Measurements from ENCODE around the gene NUMBL. TPM values are rescaled to one million over a fixed set of nuclear protein-coding genes. Genes with fewer than 3 reads are reported as not detected.
A peak's percentile ranks its signal among the peaks of the same experiment; 100 is the strongest.
"Not testable (repeated sequence)": the region's sequence is repeated elsewhere in the genome, so short reads cannot be mapped to it uniquely, and the experiment has no call there.

Gene NUMBL
- total RNA-seq: 1 to 10 TPM; 5.1 to 6.0 TPM

- ChIA-PET POLR2A (interaction anchor here (0.7 to 1.7 kb wide), 3 partner anchors 10 to 264 kb away, joined by 3 to 5 read pairs (median 3); partner anchors contain the start of genes ACTMAP and SNRPA), CTCF (interaction anchor here (1.5 kb wide), 1 partner anchor 27 kb away, joined by 5 read pairs; no protein-coding TSS in a partner anchor)
- no peak for DNase-seq
- no peak for ATAC-seq
- no peaks in the 10 kb centered on the region for H3K27me3 Mint-ChIP-seq (ENCODE audit: low read depth)
- H3K9me3 Mint-ChIP-seq (ENCODE audit: insufficient read depth): no peaks in the 10 kb centered on the region
- H3K4me3 Mint-ChIP-seq: peak within 1 kb of the TSS; percentile 85
- peaks cover 5% of the 10 kb centered on the region for H3K36me3 Mint-ChIP-seq (ENCODE audit: low read depth)
- H3K4me1 Mint-ChIP-seq (ENCODE audit: low read depth): peaks cover 2% of the 10 kb centered on the region
- H3K27ac Mint-ChIP-seq: peak within 1 kb of the TSS; percentile 90
Observed at GRCh38 chr19:40690050-40690692, at the start of gene NUMBL. Gene NUMBL (minus strand): TSS chr19:40690651. CDS start chr19:40690483, 168 bp downstream.

DNA sequence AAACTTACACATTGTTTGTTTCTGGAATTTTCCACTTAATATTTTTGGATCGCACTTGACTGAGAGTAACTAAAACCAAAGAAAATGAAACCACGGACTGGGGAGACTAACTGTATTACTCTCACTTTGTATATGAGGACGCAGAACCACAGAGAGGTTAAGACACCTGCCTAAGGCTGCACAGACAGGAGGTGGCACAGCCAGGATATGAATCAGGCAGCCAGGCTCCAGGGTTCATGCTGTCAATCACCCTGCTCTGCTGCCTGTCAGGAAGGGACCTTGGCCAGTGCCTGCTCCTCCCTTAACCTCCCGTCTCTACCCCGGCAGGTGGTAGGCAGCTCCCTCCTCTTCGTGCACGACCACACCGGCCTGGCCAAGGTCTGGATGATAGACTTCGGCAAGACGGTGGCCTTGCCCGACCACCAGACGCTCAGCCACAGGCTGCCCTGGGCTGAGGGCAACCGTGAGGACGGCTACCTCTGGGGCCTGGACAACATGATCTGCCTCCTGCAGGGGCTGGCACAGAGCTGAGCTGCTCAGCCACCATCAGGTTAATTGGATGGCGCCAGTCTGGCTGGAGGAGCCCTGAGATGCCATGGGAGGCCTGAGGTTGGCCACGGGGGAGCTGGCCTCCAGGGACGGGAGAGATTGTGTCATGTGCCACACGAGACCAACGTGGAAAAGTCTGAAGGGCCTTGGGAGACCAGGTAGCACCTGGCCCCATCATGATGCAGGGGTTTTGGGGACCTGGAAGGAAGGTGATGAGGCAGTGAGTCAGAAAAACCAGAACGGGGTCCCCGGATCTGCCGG lies 48.8 kb upstream of the NUMBL start:
- DNase-seq (no peak), ATAC-seq (no peak)
- no peaks in the 10 kb centered on the region for H3K27me3 Mint-ChIP-seq (ENCODE audit: low read depth)
- H3K4me1 Mint-ChIP-seq (ENCODE audit: low read depth): no peaks in the 10 kb centered on the region
- no peak overlapping the region for H3K4me3 Mint-ChIP-seq
- no peaks in the 10 kb centered on the region for H3K9me3 Mint-ChIP-seq (ENCODE audit: insufficient read depth)
- no peak overlapping the region for H3K27ac Mint-ChIP-seq
- POLR2A ChIA-PET: no interaction called here
- CTCF ChIA-PET: no interaction called here
- peaks cover 11% of the 10 kb centered on the region for H3K36me3 Mint-ChIP-seq (ENCODE audit: low read depth)

- Mint-ChIP-seq H3K27me3 (ENCODE audit: low read depth) (no peaks in the 10 kb centered on the region), H3K27ac (no peak overlapping the region), H3K36me3 (ENCODE audit: low read depth) (peaks cover 19% of the 10 kb centered on the region), H3K4me1 (ENCODE audit: low read depth) (no peaks in the 10 kb centered on the region), H3K4me3 (no peak overlapping the region), H3K9me3 (ENCODE audit: insufficient read depth) (no peaks in the 10 kb centered on the region)
- ChIA-PET POLR2A (no interaction called here), CTCF (no interaction called here)
- no peak for ATAC-seq
- no peak for DNase-seq
Observed at GRCh38 chr19:40737102-40737644, 46.7 kb upstream of the NUMBL start.

GRCh38 chr19:40736661-40737060 lies 46.2 kb upstream of the NUMBL start:
- H3K4me1 Mint-ChIP-seq (ENCODE audit: low read depth): no peaks in the 10 kb centered on the region
- H3K4me3 Mint-ChIP-seq: no peak overlapping the region
- ATAC-seq: no peak
- CTCF ChIA-PET: no interaction called here
- no peaks in the 10 kb centered on the region for H3K27me3 Mint-ChIP-seq (ENCODE audit: low read depth)
- H3K27ac Mint-ChIP-seq: no peak overlapping the region
- no peak for DNase-seq
- POLR2A ChIA-PET: no interaction called here
- no peaks in the 10 kb centered on the region for H3K9me3 Mint-ChIP-seq (ENCODE audit: insufficient read depth)
- H3K36me3 Mint-ChIP-seq (ENCODE audit: low read depth): peaks cover 19% of the 10 kb centered on the region

DNA sequence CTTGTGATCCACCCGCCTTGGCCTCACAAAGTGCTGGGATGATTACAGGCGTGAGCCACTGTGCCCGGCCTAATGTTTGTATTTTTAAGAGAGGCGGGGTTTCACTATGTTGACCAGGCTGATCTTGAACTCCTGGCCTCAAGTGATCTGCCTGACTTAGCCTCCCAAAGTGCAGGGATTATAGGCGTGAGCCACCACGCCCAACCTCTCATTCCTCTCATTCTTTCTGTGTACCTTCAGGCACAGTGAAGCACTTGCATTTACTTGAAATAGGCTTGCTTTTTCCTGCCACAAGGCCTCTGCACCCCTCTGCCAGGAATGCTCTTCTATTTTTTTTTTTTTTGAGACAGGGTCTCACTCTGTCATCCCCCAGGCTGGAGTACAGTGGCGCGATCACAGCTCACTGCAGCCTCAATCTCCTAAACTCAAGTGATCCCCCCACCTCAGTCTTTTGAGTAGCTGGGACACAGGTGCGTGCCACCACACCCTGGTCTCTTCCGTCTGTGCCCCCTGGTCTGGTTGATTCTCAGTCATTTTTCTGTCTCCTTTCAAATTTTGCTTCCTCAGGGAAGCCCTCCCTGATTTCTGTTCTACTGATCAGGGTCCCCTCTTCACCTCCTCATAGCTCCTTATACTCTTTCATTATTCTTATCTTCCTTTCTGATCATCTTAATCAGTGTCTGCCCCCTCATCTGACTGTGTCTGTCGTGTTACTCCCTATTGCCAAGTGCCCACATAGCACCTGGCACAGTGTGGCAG lies 44.7 kb upstream of the NUMBL start:
- CTCF ChIA-PET: no interaction called here

GRCh38 chr19:40733149-40733548 lies 42.7 kb upstream of the NUMBL start:
- POLR2A ChIA-PET: interaction anchor here (1.3 kb wide), 1 partner anchor 17 kb away, joined by 3 read pairs; the partner anchor contains the start of genes COQ8B and ITPKC
- Mint-ChIP-seq H3K4me3 (no peak overlapping the region), H3K4me1 (ENCODE audit: low read depth) (no peaks in the 10 kb centered on the region)

More for the DNA sequence above, 44.7 kb upstream of the NUMBL start:
- Mint-ChIP-seq H3K27me3 (ENCODE audit: low read depth) (no peaks in the 10 kb centered on the region), H3K9me3 (ENCODE audit: insufficient read depth) (no peaks in the 10 kb centered on the region), H3K36me3 (ENCODE audit: low read depth) (peaks cover 24% of the 10 kb centered on the region), H3K27ac (peak overlapping the region; percentile 17), H3K4me3 (no peak overlapping the region), H3K4me1 (ENCODE audit: low read depth) (no peaks in the 10 kb centered on the region)
- POLR2A ChIA-PET: no interaction called here
- ATAC-seq (no peak), DNase-seq (no peak)

GRCh38 chr19:40732304-40732703 lies 41.9 kb upstream of the NUMBL start:
- POLR2A ChIA-PET; H3K27ac Mint-ChIP-seq; H3K4me3 Mint-ChIP-seq; CTCF ChIA-PET; DNase-seq; H3K9me3 Mint-ChIP-seq (ENCODE audit: insufficient read depth); ATAC-seq; H3K4me1 Mint-ChIP-seq (ENCODE audit: low read depth); H3K27me3 Mint-ChIP-seq (ENCODE audit: low read depth): not testable (repeated sequence)
- H3K36me3 Mint-ChIP-seq (ENCODE audit: low read depth): peaks cover 20% of the 10 kb centered on the region

More at GRCh38 chr19:40733149-40733548, 42.7 kb upstream of the NUMBL start:
- CTCF ChIA-PET: interaction anchor here (1.0 to 1.8 kb wide), 3 partner anchors 9 to 65 kb away, joined by 3 to 9 read pairs (median 3); partner anchors contain the start of gene EGLN2
- no peaks in the 10 kb centered on the region for H3K27me3 Mint-ChIP-seq (ENCODE audit: low read depth)
- no peak overlapping the region for H3K27ac Mint-ChIP-seq
- DNase-seq (no peak), ATAC-seq (no peak)
- H3K9me3 Mint-ChIP-seq (ENCODE audit: insufficient read depth): no peaks in the 10 kb centered on the region
- peaks cover 21% of the 10 kb centered on the region for H3K36me3 Mint-ChIP-seq (ENCODE audit: low read depth)

GRCh38 chr19:40730065-40730464 lies 39.6 kb upstream of the NUMBL start:
- CTCF ChIA-PET: interaction anchor here (1.6 kb wide), 1 partner anchor 95 kb away, joined by 4 read pairs; no protein-coding TSS in a partner anchor
- POLR2A ChIA-PET: interaction anchor here (0.7 to 1.2 kb wide), 3 partner anchors 11 to 14 kb away, joined by 3 read pairs; partner anchors contain the start of genes COQ8B and ITPKC

DNA sequence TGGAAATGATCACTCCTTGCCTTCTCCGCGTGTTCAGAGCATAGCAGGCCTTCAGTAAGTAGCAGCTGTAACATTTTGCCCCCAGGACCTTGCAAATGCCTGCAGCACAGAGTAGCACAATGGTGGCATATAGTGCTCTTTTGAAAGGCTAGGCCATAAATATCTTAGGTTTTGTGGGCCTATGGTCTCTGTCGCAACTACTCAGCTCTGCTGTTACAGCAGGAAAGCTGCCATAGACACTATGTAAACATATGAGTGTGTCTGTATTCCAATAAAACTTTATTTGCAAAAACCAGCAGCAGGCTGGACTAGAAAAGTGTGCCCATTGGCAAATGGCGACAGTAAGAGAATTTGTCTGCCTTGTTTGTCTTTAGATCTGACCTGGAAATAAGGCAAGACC lies 35.8 kb upstream of the NUMBL start:
- Mint-ChIP-seq H3K36me3 (ENCODE audit: low read depth) (peaks cover 29% of the 10 kb centered on the region), H3K27me3 (ENCODE audit: low read depth) (no peaks in the 10 kb centered on the region), H3K4me3 (no peak overlapping the region), H3K4me1 (ENCODE audit: low read depth) (no peaks in the 10 kb centered on the region), H3K9me3 (ENCODE audit: insufficient read depth) (no peaks in the 10 kb centered on the region), H3K27ac (no peak overlapping the region)
- ChIA-PET POLR2A (interaction anchor here (1.0 kb wide), 1 partner anchor 9 kb away, joined by 3 read pairs; the partner anchor contains the start of genes COQ8B and ITPKC), CTCF (no interaction called here)
- DNase-seq (no peak), ATAC-seq (no peak)

More at GRCh38 chr19:40730065-40730464, 39.6 kb upstream of the NUMBL start:
- not testable (repeated sequence) for DNase-seq; H3K27me3 Mint-ChIP-seq (ENCODE audit: low read depth); H3K9me3 Mint-ChIP-seq (ENCODE audit: insufficient read depth); H3K4me1 Mint-ChIP-seq (ENCODE audit: low read depth); ATAC-seq; H3K27ac Mint-ChIP-seq; H3K4me3 Mint-ChIP-seq
- peaks cover 27% of the 10 kb centered on the region for H3K36me3 Mint-ChIP-seq (ENCODE audit: low read depth)

DNA sequence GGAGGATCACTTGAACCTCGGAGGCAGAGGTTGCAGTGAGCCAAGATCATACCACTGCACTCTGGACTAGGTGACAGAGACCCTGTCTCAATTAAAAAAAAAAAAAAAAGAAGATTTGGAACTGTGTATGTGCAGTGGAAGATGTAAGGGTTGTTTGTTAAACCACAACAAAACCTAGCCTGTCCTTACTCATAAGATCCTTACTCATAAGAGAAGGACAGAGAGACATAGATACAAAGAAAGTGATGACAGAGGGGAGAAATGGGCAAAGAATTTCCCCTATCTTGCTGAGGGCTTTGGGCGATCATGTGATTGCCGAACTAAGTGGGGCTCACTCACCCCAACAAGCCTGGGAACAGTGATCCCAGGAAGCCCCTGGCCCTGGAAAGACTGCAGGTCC lies 34.4 kb upstream of the NUMBL start:
- no peak overlapping the region for H3K27ac Mint-ChIP-seq
- DNase-seq (no peak), ATAC-seq (no peak)
- H3K27me3 Mint-ChIP-seq (ENCODE audit: low read depth): no peaks in the 10 kb centered on the region
- no peak overlapping the region for H3K4me3 Mint-ChIP-seq
- ChIA-PET POLR2A (no interaction called here), CTCF (no interaction called here)
- peaks cover 9% of the 10 kb centered on the region for H3K4me1 Mint-ChIP-seq (ENCODE audit: low read depth)
- peaks cover 30% of the 10 kb centered on the region for H3K36me3 Mint-ChIP-seq (ENCODE audit: low read depth)
- H3K9me3 Mint-ChIP-seq (ENCODE audit: insufficient read depth): no peaks in the 10 kb centered on the region

DNA sequence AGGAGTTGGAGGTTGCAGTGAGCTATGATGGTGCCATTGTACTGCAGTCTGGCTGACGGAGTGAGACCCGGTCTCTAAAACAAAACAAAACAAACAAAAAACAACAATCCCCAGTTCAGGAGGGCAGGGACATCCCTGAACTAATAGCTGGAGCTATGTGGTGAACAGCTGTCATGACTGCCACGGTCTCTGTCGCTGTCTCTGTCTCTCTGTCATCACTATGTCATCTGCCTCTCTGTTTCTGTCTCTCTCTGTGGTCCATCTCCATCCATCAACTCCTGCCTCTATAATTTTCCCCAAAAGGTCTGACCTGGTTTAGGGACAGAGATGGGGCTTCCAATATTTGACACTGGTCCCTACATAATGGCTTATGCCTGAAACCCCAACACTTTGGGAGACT lies 33.9 kb upstream of the NUMBL start:
- ATAC-seq: no peak
- H3K9me3 Mint-ChIP-seq (ENCODE audit: insufficient read depth): no peaks in the 10 kb centered on the region
- ChIA-PET POLR2A (no interaction called here), CTCF (no interaction called here)
- no peaks in the 10 kb centered on the region for H3K27me3 Mint-ChIP-seq (ENCODE audit: low read depth)
- no peak overlapping the region for H3K27ac Mint-ChIP-seq
- H3K4me1 Mint-ChIP-seq (ENCODE audit: low read depth): peaks cover 13% of the 10 kb centered on the region
- H3K4me3 Mint-ChIP-seq: no peak overlapping the region
- DNase-seq: no peak
- H3K36me3 Mint-ChIP-seq (ENCODE audit: low read depth): peaks cover 30% of the 10 kb centered on the region

Measured in activated CD8-positive, alpha-beta T cell treated with anti-CD3 and anti-CD28 coated beads, Interleukin-2, amount 10 ng/mL, durations not matched to agents 7 days and 5 days (primary cell).